Bronchial epithelial cell (primary cell): ENCODE data around the gene CILP2. TPM values are rescaled to one million over a fixed set of nuclear protein-coding genes. Genes with fewer than 3 reads are reported as not detected.

Source experiments
- DNase-seq: peaks from one replicate; pipeline ENCODE4 v3.0.0-alpha.2; 2010; ENCODE audit warnings: low read depth
- FAIRE-seq: peaks from 2 replicates; lab custom pipeline; 2011; peaks lifted over from hg19 to GRCh38; lab: Jason Lieb, UNC
- H3K27me3 ChIP-seq: 2 replicates; pipeline ENCODE4 v1.5.1; 2011; ENCODE audit warnings: low read length; ENCODE audit not compliant: control insufficient read depth, insufficient read depth
- H3K36me3 ChIP-seq: 2 replicates; pipeline ENCODE4 v1.5.1; 2011; ENCODE audit warnings: low read length; ENCODE audit not compliant: control insufficient read depth, insufficient read depth
- H3K4me3 ChIP-seq: 2 replicates; pipeline ENCODE4 v1.5.1; 2011; ENCODE audit warnings: mild to moderate bottlenecking, low read depth, low read length, control low read depth
- total RNA-seq: library from RNA; depleted of rRNA; stranded (reverse); fragments of >200 nt; gene quantifications from 2 replicates; pipeline ENCODE4 v1.2.1, GENCODE V29; 2014
- TF ChIP-seq, protein P1 (sequence below): IDR thresholded peaks from 2 replicates; pipeline ENCODE4 v1.5.1; 2011; ENCODE audit warnings: mild to moderate bottlenecking, moderate library complexity, low read length, control low read depth, inconsistent platforms; ENCODE audit not compliant: insufficient read depth, severe bottlenecking

The CILP2 gene
- total RNA-seq, 1 donor from 2014 or later, result under 0.01 TPM

DNA sequence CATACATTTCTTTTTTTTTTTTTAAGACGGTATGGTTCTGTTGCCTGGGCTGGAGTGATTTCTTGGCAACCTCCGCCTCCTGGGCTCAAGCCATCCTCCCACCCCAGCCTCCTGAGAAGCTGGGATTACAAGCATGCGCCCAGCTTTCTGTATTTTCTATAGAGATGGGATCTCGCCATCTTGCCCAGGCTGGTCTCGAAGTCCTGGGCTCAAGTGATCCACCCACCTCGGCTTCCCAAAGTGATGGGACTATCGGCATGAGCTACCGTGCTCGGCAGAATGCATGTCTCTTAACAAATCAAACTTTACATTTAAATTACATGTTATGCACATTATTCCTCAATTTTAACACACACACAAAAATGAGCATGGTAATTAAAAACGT is 20.8 kb upstream of the CILP2 start:
- no peak overlapping the region for H3K4me3 ChIP-seq
- TF ChIP-seq, protein P1, sequence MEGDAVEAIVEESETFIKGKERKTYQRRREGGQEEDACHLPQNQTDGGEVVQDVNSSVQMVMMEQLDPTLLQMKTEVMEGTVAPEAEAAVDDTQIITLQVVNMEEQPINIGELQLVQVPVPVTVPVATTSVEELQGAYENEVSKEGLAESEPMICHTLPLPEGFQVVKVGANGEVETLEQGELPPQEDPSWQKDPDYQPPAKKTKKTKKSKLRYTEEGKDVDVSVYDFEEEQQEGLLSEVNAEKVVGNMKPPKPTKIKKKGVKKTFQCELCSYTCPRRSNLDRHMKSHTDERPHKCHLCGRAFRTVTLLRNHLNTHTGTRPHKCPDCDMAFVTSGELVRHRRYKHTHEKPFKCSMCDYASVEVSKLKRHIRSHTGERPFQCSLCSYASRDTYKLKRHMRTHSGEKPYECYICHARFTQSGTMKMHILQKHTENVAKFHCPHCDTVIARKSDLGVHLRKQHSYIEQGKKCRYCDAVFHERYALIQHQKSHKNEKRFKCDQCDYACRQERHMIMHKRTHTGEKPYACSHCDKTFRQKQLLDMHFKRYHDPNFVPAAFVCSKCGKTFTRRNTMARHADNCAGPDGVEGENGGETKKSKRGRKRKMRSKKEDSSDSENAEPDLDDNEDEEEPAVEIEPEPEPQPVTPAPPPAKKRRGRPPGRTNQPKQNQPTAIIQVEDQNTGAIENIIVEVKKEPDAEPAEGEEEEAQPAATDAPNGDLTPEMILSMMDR, result no peak
- peaks cover 10% of the 10 kb centered on the region for H3K36me3 ChIP-seq
- no peaks in the 10 kb centered on the region for H3K27me3 ChIP-seq
- FAIRE-seq (no peak), DNase-seq (no peak)

DNA sequence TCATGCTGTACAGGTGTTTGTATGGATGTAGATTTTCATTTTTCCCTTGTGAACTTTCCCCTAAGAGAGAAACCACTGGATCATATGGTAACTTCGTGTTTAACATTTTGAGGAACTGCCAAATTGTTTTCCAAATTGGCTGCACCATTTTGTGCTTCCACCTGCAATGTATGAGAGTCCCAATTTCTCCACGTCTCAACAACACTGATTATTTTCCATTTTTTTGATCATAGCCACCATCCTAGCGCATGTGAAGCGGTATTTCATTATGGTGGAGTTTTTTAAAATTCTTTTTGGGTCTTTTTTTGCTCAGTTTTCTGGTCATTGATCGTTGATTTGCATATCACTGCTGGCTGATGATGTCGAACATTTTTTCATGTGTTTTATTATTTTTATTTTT is 17.1 kb upstream of the CILP2 start:
- Histone ChIP-seq H3K36me3 (peaks cover 10% of the 10 kb centered on the region), H3K27me3 (no peaks in the 10 kb centered on the region), H3K4me3 (no peak overlapping the region)
- TF ChIP-seq, protein P1, result no peak
- no peak for DNase-seq
- no peak for FAIRE-seq

DNA sequence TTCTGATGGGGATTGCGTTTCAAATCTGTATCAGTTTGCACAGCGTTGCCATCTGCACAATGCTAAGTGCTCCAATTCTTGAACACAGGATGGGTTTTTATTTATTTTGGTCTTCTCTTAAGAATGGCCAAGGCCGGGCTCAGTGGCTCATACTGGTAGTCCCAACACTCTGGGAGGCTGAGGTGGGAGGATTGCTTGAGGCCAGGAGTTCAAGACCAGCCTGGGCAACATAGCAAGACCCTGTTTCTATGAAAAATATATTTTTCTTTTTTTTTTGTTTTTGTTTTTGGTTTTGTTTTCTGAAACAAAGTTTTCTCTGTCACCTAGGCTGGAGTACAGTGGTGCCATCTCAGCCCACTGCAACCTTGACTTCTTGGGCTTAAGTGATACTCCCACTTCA is 14.9 kb upstream of the CILP2 start:
- FAIRE-seq, result no peak
- no peak overlapping the region for H3K4me3 ChIP-seq
- DNase-seq, result no peak
- H3K27me3 ChIP-seq, result no peaks in the 10 kb centered on the region
- peaks cover 15% of the 10 kb centered on the region for H3K36me3 ChIP-seq
- TF ChIP-seq, protein P1, result no peak

DNA sequence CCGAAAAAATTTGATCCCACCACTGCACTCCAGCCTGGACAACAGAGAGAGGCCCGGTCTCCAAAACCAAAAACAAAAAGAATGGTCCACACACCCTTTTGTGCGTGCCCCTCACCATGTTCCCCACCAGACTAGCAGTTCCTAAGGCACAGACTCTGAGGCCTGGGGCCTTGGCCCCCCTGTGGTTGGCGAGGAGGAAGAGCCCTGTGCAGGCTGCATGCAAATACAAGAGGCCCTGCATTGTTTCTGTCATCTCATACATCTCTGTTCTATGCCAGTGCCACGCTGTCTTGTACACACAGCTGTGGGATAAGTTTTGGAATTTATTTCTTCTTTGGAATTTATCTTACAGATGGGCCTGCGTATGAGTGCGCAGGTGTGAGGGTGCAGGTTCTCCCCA is 14.0 kb upstream of the CILP2 start:
- TF ChIP-seq, protein P1, result no peak
- Histone ChIP-seq H3K36me3 (peaks cover 13% of the 10 kb centered on the region), H3K27me3 (no peaks in the 10 kb centered on the region), H3K4me3 (no peak overlapping the region)
- FAIRE-seq (no peak), DNase-seq (no peak)

DNA sequence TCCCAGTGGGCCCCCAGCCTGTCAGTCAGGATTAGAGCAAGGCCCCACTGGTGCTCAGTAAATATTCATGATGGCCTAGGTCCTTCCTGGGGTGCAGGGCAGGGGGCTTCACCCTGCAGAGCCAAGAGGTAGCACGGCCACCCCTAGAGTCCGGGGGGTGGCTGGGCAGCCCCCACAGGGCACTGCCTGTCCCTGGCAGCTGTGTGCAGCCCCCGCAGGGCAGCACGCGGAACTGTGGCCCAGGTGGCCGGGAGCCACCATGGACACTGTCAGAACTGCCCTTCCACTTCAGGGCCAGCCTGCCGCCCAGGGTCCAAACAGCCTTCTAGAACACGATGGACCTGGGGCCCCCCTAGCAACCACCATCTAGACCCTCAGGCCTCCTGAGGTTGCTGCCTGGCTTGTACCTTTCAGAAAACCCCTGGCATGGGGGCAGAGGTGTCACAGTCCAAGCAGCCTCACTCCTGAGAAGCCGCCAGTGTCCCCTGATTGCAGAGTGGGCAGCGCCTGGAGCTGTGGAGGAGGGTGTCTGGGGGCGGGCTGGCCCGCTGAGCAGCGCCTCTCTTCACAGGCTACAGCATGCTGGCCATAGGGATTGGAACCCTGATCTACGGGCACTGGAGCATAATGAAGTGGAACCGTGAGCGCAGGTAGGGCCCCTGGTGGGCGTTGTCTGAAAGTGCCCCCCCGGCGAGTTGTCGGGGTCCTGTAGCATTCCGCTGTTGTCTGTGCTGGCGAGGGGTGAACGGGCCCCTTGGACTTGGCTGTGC is 12.3 kb upstream of the CILP2 start:
- FAIRE-seq (no peak), DNase-seq (no peak)
- Histone ChIP-seq H3K36me3 (peaks cover 6% of the 10 kb centered on the region), H3K4me3 (no peak overlapping the region), H3K27me3 (no peaks in the 10 kb centered on the region)
- TF ChIP-seq, protein P1, result no peak
